T-helper 2 cell treated with Interferon-gamma antibody and Interleukin-4, amounts not matched to agents 5 μg/mL and 100 μg/mL, for 36 hours (primary cell): Measurements from ENCODE around the gene APOO.

Experiments used
- DNase-seq: peaks from one replicate; pipeline ENCODE4 v3.0.0; 2021; ENCODE audit warnings: low spot score
- H3K27ac Mint-ChIP-seq: one replicate; pipeline ENCODE4 v1.8.0; 2021; ENCODE audit warnings: mild to moderate bottlenecking, mixed read lengths
- H3K27me3 Mint-ChIP-seq: one replicate; pipeline ENCODE4 v1.8.0; 2021; ENCODE audit warnings: low read depth, mixed read lengths
- H3K36me3 Mint-ChIP-seq: one replicate; pipeline ENCODE4 v1.8.0; 2021; ENCODE audit warnings: low read depth, mixed read lengths
- H3K4me1 Mint-ChIP-seq: one replicate; pipeline ENCODE4 v1.8.0; 2021; ENCODE audit warnings: low read depth, mixed read lengths
- H3K4me3 Mint-ChIP-seq: one replicate; pipeline ENCODE4 v1.8.0; 2022; ENCODE audit warnings: mild to moderate bottlenecking, moderate library complexity, mixed read lengths
- H3K9me3 Mint-ChIP-seq: one replicate; pipeline ENCODE4 v1.8.0; 2021; ENCODE audit warnings: mixed read lengths

Gene APOO

DNA sequence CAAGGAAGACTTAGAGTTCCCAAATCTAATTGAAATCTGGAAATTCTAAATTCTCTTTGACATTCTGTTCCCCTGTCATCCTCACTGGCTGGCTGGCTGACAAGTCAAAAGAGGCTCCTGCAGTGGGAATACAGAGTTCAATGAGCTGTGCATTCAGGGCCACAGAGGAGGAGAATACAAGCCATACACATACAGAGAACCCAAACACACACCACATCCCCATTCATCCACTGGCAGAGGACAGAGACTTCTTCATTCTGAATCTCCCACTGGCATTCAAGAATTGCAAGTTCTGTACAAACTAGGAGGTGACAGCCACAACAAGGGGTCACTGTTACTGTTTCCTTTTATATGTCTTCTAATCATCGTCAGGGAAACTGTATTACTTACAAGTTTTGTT, 75.0 kb downstream of the APOO start:
- H3K4me1 Mint-ChIP-seq: no peaks in the 10 kb centered on the region
- H3K4me3 Mint-ChIP-seq: no peak overlapping the region
- H3K27me3 Mint-ChIP-seq: no peaks in the 10 kb centered on the region
- H3K9me3 Mint-ChIP-seq: no peaks in the 10 kb centered on the region
- peaks cover 2% of the 10 kb centered on the region for H3K36me3 Mint-ChIP-seq
- no peak overlapping the region for H3K27ac Mint-ChIP-seq
- DNase-seq: no peak

DNA sequence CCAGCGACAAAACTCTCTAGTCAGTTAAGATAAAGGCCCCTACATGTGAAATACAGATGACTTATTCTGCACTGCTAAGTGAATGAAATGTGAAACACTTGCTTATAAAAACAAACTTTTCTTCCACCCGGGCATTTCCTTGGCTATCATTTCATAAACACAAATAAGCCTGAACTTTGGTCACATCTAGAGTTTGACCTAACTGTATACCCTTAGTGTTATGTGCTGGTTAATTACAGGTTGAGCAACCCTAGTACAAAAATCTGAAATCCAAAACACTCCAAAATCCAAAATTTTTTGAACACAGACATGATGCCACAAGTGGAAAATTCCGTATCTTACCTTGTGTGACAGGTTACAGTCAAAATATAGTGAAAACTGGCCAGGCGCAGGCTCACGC, 78.9 kb downstream of the APOO start:
- H3K36me3 Mint-ChIP-seq: peaks cover 2% of the 10 kb centered on the region
- H3K4me3 Mint-ChIP-seq: no peak overlapping the region
- no peak overlapping the region for H3K27ac Mint-ChIP-seq
- no peaks in the 10 kb centered on the region for H3K9me3 Mint-ChIP-seq
- peaks cover 1% of the 10 kb centered on the region for H3K4me1 Mint-ChIP-seq
- DNase-seq: no peak
- H3K27me3 Mint-ChIP-seq: no peaks in the 10 kb centered on the region

DNA sequence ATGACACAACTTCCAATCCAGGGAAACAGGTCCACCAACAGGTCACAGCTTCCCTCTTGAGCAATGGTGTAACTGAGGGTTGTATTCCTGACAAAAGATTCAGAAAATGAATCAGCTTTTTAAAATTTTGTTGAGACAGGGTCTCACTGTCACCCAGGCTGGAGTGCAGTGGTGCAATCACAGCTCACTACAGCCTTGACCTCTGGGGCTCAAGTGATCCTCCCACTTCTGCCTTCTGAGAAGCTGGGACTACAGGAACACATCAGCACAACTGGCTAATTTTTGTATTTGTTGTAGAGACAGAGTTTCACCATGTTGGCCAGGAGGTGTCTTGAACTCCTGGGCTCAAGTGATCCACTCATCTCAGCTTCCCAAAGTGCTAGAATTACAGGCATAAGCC, 81.1 kb downstream of the APOO start:
- Mint-ChIP-seq H3K27ac (no peak overlapping the region), H3K36me3 (no peaks in the 10 kb centered on the region), H3K4me1 (peaks cover 1% of the 10 kb centered on the region), H3K27me3 (no peaks in the 10 kb centered on the region), H3K4me3 (no peak overlapping the region), H3K9me3 (no peaks in the 10 kb centered on the region)
- no peak for DNase-seq

DNA sequence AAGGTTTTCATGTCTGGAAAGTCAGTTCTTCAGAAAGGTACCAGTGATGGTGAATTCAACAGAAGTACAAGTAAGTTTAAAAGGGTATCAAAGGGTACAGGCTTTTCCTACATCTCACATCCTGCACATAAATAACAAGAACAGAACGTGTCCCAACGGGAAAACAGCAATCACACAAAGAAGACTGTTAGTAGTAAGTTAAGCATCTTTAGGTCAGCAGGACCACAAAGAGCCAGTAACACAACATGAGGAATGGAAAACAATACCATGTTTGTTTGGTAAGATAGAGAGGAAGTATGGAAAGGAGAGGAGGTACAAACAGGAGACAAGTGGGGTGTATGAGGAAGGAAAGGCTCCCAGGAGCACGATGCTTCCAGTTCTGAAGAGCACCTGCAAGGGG, 81.5 kb downstream of the APOO start:
- DNase-seq: no peak
- H3K27ac Mint-ChIP-seq: no peak overlapping the region
- H3K27me3 Mint-ChIP-seq: no peaks in the 10 kb centered on the region
- H3K4me1 Mint-ChIP-seq: peaks cover 1% of the 10 kb centered on the region
- no peaks in the 10 kb centered on the region for H3K9me3 Mint-ChIP-seq
- H3K4me3 Mint-ChIP-seq: no peak overlapping the region
- no peaks in the 10 kb centered on the region for H3K36me3 Mint-ChIP-seq

DNA sequence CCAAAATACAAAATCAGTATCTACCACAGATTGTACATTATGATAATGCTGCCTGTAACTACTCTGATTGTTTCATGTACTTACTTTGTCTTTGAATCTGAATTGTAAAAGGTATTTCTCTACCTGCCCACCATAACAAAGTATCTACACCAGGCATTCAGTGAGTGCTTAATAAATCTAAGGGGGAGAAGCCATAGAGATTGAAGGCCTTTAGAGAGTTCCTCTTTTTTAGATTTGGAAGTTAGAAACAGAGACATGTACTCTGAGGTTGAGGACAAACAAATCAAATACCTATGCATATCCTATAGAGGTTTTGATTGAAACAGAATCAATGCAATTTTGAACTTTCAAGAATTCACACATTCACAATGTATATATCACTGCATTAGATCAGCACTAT, 82.1 kb downstream of the APOO start:
- H3K27me3 Mint-ChIP-seq: no peaks in the 10 kb centered on the region
- H3K4me1 Mint-ChIP-seq: peaks cover 1% of the 10 kb centered on the region
- no peaks in the 10 kb centered on the region for H3K9me3 Mint-ChIP-seq
- no peak overlapping the region for H3K27ac Mint-ChIP-seq
- no peaks in the 10 kb centered on the region for H3K36me3 Mint-ChIP-seq
- no peak for DNase-seq
- H3K4me3 Mint-ChIP-seq: no peak overlapping the region

DNA sequence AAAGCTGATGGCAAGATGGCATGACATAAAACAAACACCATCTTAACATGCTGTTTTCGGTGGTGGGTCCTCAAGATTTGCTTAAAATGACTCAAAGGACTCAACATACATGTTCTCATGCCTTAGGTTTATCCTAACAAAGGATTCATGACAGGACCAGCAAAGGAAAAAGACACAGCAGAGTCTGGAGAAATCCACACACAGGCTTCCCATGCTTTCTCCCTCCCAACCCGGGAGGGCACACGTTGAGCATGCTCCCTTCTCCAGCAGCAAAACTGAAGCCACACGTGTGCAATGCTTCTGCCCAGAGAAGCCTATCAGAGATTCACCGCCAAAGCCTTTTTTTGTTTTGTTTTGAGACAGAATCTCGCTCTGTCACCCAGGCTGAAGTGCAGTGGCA, 84.9 kb downstream of the APOO start:
- H3K27ac Mint-ChIP-seq: no peak overlapping the region
- no peak for DNase-seq
- peaks cover 8% of the 10 kb centered on the region for H3K4me1 Mint-ChIP-seq
- H3K27me3 Mint-ChIP-seq: no peaks in the 10 kb centered on the region
- no peak overlapping the region for H3K4me3 Mint-ChIP-seq
- H3K9me3 Mint-ChIP-seq: no peaks in the 10 kb centered on the region
- H3K36me3 Mint-ChIP-seq: no peaks in the 10 kb centered on the region

DNA sequence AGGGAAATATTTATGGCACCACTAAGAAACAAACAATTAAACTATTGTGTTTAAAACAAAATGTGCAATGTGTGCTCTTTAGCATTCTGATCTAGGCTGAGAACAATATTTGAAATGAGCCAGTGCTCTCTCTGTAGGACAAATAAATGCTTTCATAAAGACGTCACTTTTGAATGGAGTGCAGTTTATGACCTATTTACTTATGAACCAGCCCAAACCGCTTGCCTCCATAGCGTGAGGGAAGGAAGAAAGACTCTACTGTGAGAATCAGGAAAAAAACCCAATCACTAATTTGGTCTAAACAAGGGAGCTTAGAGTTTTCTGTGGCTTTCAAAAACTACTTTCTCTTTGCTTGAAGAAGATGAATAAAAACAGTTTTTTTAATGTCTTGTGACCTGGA, 85.3 kb downstream of the APOO start:
- H3K4me3 Mint-ChIP-seq: no peak overlapping the region
- DNase-seq: no peak
- no peaks in the 10 kb centered on the region for H3K27me3 Mint-ChIP-seq

DNA sequence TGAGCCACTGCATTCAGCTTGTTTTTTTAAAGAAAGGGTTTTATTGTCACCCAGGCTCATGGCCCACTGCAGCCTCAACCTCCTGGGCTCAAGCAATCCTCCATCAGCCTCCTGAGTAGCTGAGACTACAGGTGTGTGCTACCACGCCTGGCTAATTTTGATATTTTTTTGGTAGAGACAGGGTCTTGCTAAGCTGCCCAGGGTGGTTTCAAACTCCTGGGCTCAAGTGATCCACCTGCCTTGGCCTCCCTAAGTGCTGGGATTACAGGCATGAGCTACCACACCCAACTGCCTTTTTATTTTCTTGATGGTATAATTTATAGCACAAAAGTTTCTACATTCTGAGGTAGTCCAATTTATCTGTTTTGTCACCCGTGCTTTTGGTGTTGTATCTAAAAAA, 85.9 kb downstream of the APOO start:
- peaks cover 10% of the 10 kb centered on the region for H3K4me1 Mint-ChIP-seq
- no peak overlapping the region for H3K27ac Mint-ChIP-seq
- H3K27me3 Mint-ChIP-seq: no peaks in the 10 kb centered on the region
- DNase-seq: no peak
- no peaks in the 10 kb centered on the region for H3K36me3 Mint-ChIP-seq
- no peaks in the 10 kb centered on the region for H3K9me3 Mint-ChIP-seq
- H3K4me3 Mint-ChIP-seq: no peak overlapping the region

More for the DNA sequence above, 85.3 kb downstream of the APOO start:
- Mint-ChIP-seq H3K27ac (no peak overlapping the region), H3K4me1 (peaks cover 8% of the 10 kb centered on the region), H3K9me3 (no peaks in the 10 kb centered on the region), H3K36me3 (no peaks in the 10 kb centered on the region)

DNA sequence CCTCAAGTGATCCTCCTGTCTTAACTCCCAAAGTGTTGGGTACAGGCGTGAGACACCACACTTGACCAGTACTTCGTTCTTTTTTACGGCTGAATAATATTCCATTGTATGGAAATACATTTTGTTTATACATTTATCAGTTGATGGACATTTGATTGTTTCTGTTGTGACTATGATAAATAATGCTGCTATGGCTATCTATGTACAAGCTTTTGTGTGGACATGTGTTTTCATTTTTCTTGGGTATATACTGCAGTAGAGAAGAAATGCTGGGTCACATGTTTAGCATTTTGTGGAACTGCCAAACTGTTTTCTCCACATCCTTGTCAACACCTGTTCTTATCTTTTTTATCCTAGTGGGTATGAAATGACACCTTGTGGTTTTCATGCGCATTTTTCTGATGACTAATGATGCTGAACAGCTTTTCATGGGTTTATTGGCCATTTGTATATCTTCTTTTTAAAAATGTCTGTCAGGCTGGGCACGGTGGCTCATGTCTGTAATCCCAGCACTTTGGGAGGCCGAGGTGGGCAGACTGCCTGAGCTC, 87.4 kb downstream of the APOO start:
- DNase-seq: no peak
- no peaks in the 10 kb centered on the region for H3K27me3 Mint-ChIP-seq

DNA sequence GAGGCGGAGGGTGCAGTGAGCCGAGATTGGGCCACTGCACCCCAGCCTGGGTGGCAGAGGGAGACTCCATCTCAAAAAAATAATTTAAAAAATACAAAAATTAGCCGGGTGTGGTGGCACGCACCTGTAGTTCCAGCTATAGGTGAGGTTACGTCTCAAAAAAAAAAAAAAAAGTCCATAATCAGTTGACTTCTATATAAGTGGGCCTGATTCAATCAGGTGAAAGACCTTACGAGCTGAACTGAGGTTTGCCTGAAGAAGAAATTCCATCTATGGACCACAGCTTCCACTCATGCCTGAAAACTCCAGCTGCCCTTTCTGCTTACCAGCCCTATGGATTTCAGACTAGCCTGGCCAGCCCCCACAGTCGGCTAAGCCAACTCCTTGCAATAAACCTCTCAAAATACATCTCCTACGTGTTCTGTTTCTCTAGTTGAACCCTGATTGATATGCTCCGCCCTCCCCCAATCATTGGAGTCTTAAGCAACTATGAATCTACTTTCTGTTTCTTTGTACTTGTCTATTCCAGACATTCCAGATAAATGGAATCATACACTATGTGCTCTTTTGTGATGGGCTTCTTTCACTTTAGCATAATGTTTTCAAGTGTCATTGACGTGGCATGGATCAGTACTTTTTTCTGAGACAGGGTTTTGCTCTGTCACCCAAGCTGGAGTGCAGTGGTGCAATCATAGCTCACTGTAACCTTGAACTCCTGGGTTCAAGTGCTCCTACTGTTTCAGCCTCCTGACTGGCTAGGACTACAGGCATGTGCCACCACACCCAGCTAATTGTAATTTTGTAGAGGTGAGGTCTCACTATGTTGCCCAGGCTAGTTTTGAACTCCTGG, 88.1 kb downstream of the APOO start:
- H3K36me3 Mint-ChIP-seq: no peaks in the 10 kb centered on the region
- H3K27me3 Mint-ChIP-seq: no peaks in the 10 kb centered on the region
- DNase-seq: no peak
- H3K4me3 Mint-ChIP-seq: no peak overlapping the region
- no peaks in the 10 kb centered on the region for H3K9me3 Mint-ChIP-seq
- no peak overlapping the region for H3K27ac Mint-ChIP-seq
- peaks cover 9% of the 10 kb centered on the region for H3K4me1 Mint-ChIP-seq

More for the DNA sequence above, 87.4 kb downstream of the APOO start:
- H3K4me1 Mint-ChIP-seq: peaks cover 9% of the 10 kb centered on the region
- no peak overlapping the region for H3K27ac Mint-ChIP-seq
- H3K9me3 Mint-ChIP-seq: no peaks in the 10 kb centered on the region
- no peak overlapping the region for H3K4me3 Mint-ChIP-seq
- H3K36me3 Mint-ChIP-seq: no peaks in the 10 kb centered on the region

DNA sequence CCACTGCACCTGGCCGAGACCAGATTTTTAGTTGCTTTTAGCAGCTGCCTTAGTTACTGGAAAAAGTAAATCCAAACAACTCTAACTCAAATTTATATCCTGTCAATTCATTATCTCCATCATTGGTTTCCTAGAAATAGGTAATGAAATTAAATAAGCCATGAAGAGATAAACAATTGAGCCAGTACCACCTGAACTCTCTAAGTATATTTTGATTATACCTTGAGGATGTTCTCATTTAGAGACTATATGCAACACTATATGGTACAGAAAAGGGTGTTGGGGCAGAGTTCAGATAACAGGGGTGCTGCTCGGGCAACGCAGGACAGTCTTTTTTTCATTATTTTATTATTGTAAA, 89.8 kb downstream of the APOO start:
- Mint-ChIP-seq H3K27ac (no peak overlapping the region), H3K36me3 (no peaks in the 10 kb centered on the region), H3K4me3 (no peak overlapping the region), H3K27me3 (no peaks in the 10 kb centered on the region), H3K4me1 (peaks cover 9% of the 10 kb centered on the region), H3K9me3 (no peaks in the 10 kb centered on the region)
- DNase-seq: no peak

DNA sequence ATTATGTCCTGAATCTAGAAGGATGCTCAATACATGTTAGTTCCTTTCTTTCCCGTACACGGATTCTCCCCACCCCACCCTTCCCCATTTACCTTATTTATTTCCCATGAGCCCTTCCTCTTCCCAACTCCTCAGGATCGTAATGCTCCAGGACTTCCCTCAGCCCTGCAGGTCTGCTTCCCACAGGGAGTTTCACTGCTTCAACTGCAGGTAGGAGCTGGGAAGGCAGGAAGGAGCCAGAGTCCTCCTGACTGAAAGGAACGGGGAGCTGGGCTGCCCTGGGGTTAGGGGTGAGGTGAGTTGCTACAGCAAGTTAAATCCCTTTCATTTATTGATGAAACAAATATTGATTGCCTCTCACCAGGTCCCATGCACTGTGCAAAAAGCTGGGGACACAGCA, 91.6 kb downstream of the APOO start:
- no peaks in the 10 kb centered on the region for H3K9me3 Mint-ChIP-seq
- peaks cover 9% of the 10 kb centered on the region for H3K4me1 Mint-ChIP-seq
- no peaks in the 10 kb centered on the region for H3K36me3 Mint-ChIP-seq
- peaks cover 6% of the 10 kb centered on the region for H3K27me3 Mint-ChIP-seq
- no peak overlapping the region for H3K27ac Mint-ChIP-seq
- DNase-seq: no peak
- no peak overlapping the region for H3K4me3 Mint-ChIP-seq

DNA sequence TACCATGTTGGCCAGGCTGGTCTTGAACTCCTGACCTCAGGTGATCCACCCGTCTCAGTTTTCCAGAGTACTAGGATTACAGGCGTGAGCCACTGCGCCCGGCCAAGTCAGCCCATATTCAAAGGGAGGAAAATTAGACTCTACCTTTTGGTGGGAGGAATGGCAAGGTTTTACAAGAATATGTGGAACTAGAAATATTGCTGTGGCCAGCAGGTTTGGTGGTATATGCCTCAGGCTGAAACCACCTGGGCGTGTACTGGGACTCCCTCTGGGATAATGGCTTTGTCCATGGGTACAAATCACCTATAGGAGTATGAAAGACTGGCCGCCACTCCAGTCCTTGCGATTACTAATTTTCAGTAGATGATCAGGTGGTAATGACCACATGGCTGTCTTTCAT, 92.4 kb downstream of the APOO start:
- H3K4me1 Mint-ChIP-seq: peaks cover 8% of the 10 kb centered on the region
- H3K36me3 Mint-ChIP-seq: no peaks in the 10 kb centered on the region
- no peak overlapping the region for H3K4me3 Mint-ChIP-seq
- H3K27me3 Mint-ChIP-seq: peaks cover 12% of the 10 kb centered on the region
- no peak overlapping the region for H3K27ac Mint-ChIP-seq
- no peaks in the 10 kb centered on the region for H3K9me3 Mint-ChIP-seq
- no peak for DNase-seq

DNA sequence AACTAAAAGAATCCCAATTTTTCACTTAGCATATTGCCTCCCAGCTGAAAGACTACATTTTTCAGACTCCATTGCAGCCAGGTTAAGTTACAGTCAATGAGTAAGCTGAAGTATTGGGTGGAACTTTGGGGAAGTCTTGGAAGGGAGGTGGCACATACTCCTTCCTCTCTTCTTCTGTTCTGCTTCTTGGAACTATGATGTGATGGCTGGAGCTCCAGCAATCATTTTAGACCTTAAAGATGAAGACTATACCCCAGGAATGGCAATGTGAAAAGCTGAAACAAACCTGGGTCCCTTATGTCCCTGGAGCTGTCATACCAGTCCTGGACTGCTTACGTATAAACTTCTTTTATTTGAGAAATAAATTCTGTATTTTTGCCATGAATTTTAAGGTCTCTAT, 93.9 kb downstream of the APOO start:
- Mint-ChIP-seq H3K4me3 (no peak overlapping the region), H3K9me3 (no peaks in the 10 kb centered on the region), H3K27ac (no peak overlapping the region), H3K27me3 (peaks cover 12% of the 10 kb centered on the region), H3K4me1 (peaks cover 2% of the 10 kb centered on the region), H3K36me3 (no peaks in the 10 kb centered on the region)
- no peak for DNase-seq

DNA sequence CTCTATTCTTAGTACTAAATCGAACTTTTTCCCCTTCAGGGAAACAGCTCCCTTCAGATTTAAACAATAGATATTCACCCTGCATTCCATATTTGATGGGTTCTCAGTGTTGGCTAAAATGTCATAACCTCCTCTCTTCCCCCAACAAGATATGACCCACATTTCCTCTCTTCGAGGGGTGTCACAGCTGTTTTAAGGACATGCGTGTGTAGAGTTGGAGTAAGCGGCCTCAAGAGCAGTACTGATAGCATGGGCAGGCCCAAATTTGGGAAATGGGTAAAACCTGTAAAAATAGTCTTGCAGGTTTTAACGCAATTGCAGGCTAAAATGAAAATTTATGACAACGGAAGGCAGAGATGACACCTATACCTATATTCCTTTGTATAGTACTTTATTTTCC, 96.1 kb downstream of the APOO start:
- Mint-ChIP-seq H3K27ac (no peak overlapping the region), H3K4me1 (no peaks in the 10 kb centered on the region), H3K9me3 (no peaks in the 10 kb centered on the region), H3K4me3 (no peak overlapping the region), H3K27me3 (peaks cover 12% of the 10 kb centered on the region), H3K36me3 (no peaks in the 10 kb centered on the region)
- DNase-seq: no peak
